GM21737 (cell line): Measurements from ENCODE around the gene APBA2.

ENCODE experiments used
- ATAC-seq: cut with Tn5 transposase; IDR thresholded peaks from one replicate; pipeline ENCODE4 v1.9.1; 2021; ENCODE audit warnings: mild to moderate bottlenecking, moderate library complexity; ENCODE audit not compliant: unreplicated experiment

APBA2 gene

GRCh38 chr15:29053661-29054131 is 167.9 kb downstream of the APBA2 start:
- ATAC-seq: no peak

- ATAC-seq: no peak
Observed at GRCh38 chr15:29054171-29055045, 168.6 kb downstream of the APBA2 start.

GRCh38 chr15:29055876-29056275 is 170.1 kb downstream of the APBA2 start:
- no peak for ATAC-seq

- ATAC-seq: no peak
Observed at GRCh38 chr15:29056839-29057450, 171.2 kb downstream of the APBA2 start.

- no peak for ATAC-seq
Observed at GRCh38 chr15:29057856-29058255, 172.1 kb downstream of the APBA2 start.

GRCh38 chr15:29058903-29059539 is 173.2 kb downstream of the APBA2 start:
- no peak for ATAC-seq

GRCh38 chr15:29059871-29060640 is 174.3 kb downstream of the APBA2 start:
- ATAC-seq: no peak

GRCh38 chr15:29061746-29062145 is 176.0 kb downstream of the APBA2 start:
- ATAC-seq: no peak

- ATAC-seq: no peak
Observed at GRCh38 chr15:29062179-29062591, 176.4 kb downstream of the APBA2 start.

GRCh38 chr15:29062626-29063025 is 176.9 kb downstream of the APBA2 start:
- ATAC-seq: no peak

- ATAC-seq: no peak
Observed at GRCh38 chr15:29063646-29064045, 177.9 kb downstream of the APBA2 start.

- ATAC-seq: no peak
Observed at GRCh38 chr15:29064290-29064689, 178.5 kb downstream of the APBA2 start.

GRCh38 chr15:29064731-29065130 is 179.0 kb downstream of the APBA2 start:
- no peak for ATAC-seq

- ATAC-seq: no peak
Observed at GRCh38 chr15:29065571-29065970, 179.8 kb downstream of the APBA2 start.

- no peak for ATAC-seq
Observed at GRCh38 chr15:29066310-29066709, 180.5 kb downstream of the APBA2 start.

- no peak for ATAC-seq
Observed at GRCh38 chr15:29066838-29067237, 181.1 kb downstream of the APBA2 start.

- no peak for ATAC-seq
Observed at GRCh38 chr15:29067949-29068348, 182.2 kb downstream of the APBA2 start.

- ATAC-seq: no peak
Observed at GRCh38 chr15:29070471-29071231, 184.9 kb downstream of the APBA2 start.

GRCh38 chr15:29071232-29071881 is 185.6 kb downstream of the APBA2 start:
- no peak for ATAC-seq

- no peak for ATAC-seq
Observed at GRCh38 chr15:29071882-29072273, 186.1 kb downstream of the APBA2 start.
